CD14-positive monocyte (primary cell): ENCODE measurements around the gene BNC2. TPM values are rescaled to one million over a fixed set of nuclear protein-coding genes. Genes with fewer than 3 reads are reported as not detected.

Experiments
- DNase-seq, 3 donors: peaks; one replicate each; pipeline ENCODE4 v3.0.0-alpha.2; 2011 to 2022
- H2AFZ ChIP-seq: 2 replicates; pipeline ENCODE4 v1.6.0; 2012; ENCODE audit warnings: mild to moderate bottlenecking, low read depth, low read length, inconsistent platforms; ENCODE audit not compliant: insufficient read depth, poor library complexity, severe bottlenecking
- H3K27ac ChIP-seq, 2 donors: 1 replicate in 1 of 2; 2 replicates in 1 of 2; pipeline ENCODE4 v1.5.1; 2012 to 2013; ENCODE audit warnings: low read length in 2 of 2, control low read depth in 1 of 2, inconsistent platforms in 1 of 2, low read depth in 1 of 2, mild to moderate bottlenecking in 1 of 2
- H3K27me3 ChIP-seq, 2 donors: one replicate each; pipeline versions ENCODE4 v1.6.0 to v1.6.1; 2011 to 2013; ENCODE audit warnings: low read length in 2 of 2; ENCODE audit not compliant: control insufficient read depth in 2 of 2, insufficient read depth in 2 of 2
- H3K36me3 ChIP-seq, 2 donors: replicated peaks in 1 of 2; 1 replicate in 1 of 2; 2 replicates in 1 of 2; pipeline versions ENCODE4 v1.5.1 to v1.6.1; 2012 to 2013; ENCODE audit warnings: low read length in 2 of 2, control low read depth in 1 of 2, inconsistent platforms in 1 of 2, mild to moderate bottlenecking in 1 of 2; ENCODE audit not compliant: insufficient read depth in 2 of 2, control insufficient read depth in 1 of 2
- H3K4me1 ChIP-seq, 2 donors: 1 replicate in 1 of 2; 2 replicates in 1 of 2; pipeline versions ENCODE4 v1.5.1 to v1.6.1; 2012 to 2013; ENCODE audit warnings: low read length in 2 of 2, control low read depth in 1 of 2, inconsistent platforms in 1 of 2, mild to moderate bottlenecking in 1 of 2, moderate library complexity in 1 of 2; ENCODE audit not compliant: insufficient read depth in 2 of 2, control insufficient read depth in 1 of 2
- H3K4me2 ChIP-seq: replicated peaks from 2 replicates; pipeline ENCODE3; 2012; ENCODE audit warnings: low read length, moderate library complexity, mild to moderate bottlenecking; ENCODE audit not compliant: poor library complexity, severe bottlenecking; ENCODE audit errors: extremely low read depth
- H3K4me3 ChIP-seq, 3 experiments: fragments of 200-600 bp in 1 of 3; sonication (generic) in 1 of 3; replicated peaks in 1 of 3; 1 replicate in 2 of 3; 2 replicates in 1 of 3; pipeline ENCODE4 v1.5.1; 2011 to 2013; ENCODE audit warnings: low read length in 3 of 3, mild to moderate bottlenecking in 3 of 3, control low read depth in 2 of 3, low read depth in 2 of 3, inconsistent platforms in 1 of 3, moderate library complexity in 1 of 3
- H3K79me2 ChIP-seq: 2 replicates; pipeline ENCODE4 v1.6.0; 2012; ENCODE audit warnings: mild to moderate bottlenecking, control low read depth, inconsistent platforms, low read length, moderate library complexity; ENCODE audit not compliant: insufficient read depth
- H3K9ac ChIP-seq: 2 replicates; pipeline ENCODE4 v1.6.0; 2017; ENCODE audit warnings: low read length, mild to moderate bottlenecking; ENCODE audit not compliant: insufficient read depth, poor library complexity, severe bottlenecking
- H3K9me3 ChIP-seq, 2 donors: replicated peaks in 1 of 2; 1 replicate in 1 of 2; 2 replicates in 1 of 2; pipeline versions ENCODE4 v1.5.1 to v1.6.1; 2012 to 2013; ENCODE audit warnings: low read length in 2 of 2, control low read depth in 1 of 2; ENCODE audit not compliant: control insufficient read depth in 1 of 2, insufficient read depth in 1 of 2
- H4K20me1 ChIP-seq: 2 replicates; pipeline ENCODE4 v1.6.0; 2012; ENCODE audit warnings: mild to moderate bottlenecking, low read length, control low read depth, moderate library complexity; ENCODE audit not compliant: insufficient read depth
- H3K27ac Mint-ChIP-seq, 7 donors: one replicate each; pipeline ENCODE4 v1.8.0; 2020; ENCODE audit warnings: mild to moderate bottlenecking in 7 of 7, mixed read lengths in 7 of 7, moderate library complexity in 6 of 7, inconsistent platforms in 2 of 7
- H3K27me3 Mint-ChIP-seq, 3 donors: one replicate each; pipeline ENCODE4 v1.8.0; 2021 to 2022; ENCODE audit warnings: low read depth in 3 of 3, mild to moderate bottlenecking in 3 of 3, mixed read lengths in 3 of 3, moderate library complexity in 3 of 3, inconsistent platforms in 1 of 3
- H3K36me3 Mint-ChIP-seq, 2 donors: one replicate each; pipeline ENCODE4 v1.8.0; 2020; ENCODE audit warnings: mixed read lengths in 2 of 2, inconsistent platforms in 1 of 2, mild to moderate bottlenecking in 1 of 2
- H3K4me1 Mint-ChIP-seq: one replicate; pipeline ENCODE4 v1.8.0; 2020; ENCODE audit warnings: mild to moderate bottlenecking, mixed read lengths
- H3K4me3 Mint-ChIP-seq, 2 donors: one replicate each; pipeline ENCODE4 v1.8.0; 2020; ENCODE audit warnings: mild to moderate bottlenecking in 2 of 2, mixed read lengths in 2 of 2, moderate library complexity in 1 of 2
- H3K9me3 Mint-ChIP-seq, 7 donors: one replicate each; pipeline ENCODE4 v1.8.0; 2020 to 2022; ENCODE audit warnings: mixed read lengths in 7 of 7, mild to moderate bottlenecking in 6 of 7, moderate library complexity in 6 of 7, inconsistent platforms in 2 of 7
- WGBS: methylation state at CpG from one replicate; pipeline ENCODE4 v1.1.5; 2013; ENCODE audit warnings: missing lambda C conversion rate; ENCODE audit not compliant: insufficient coverage; 5-methylcytosine and 5-hydroxymethylcytosine counted together
- intact Hi-C, 2 donors: fragments of 100-400 bp; cut with micrococcal nuclease; formaldehyde crosslinking; loops; one replicate each; pipeline versions ENCODE4 v1.15.0 to v1.15.1; 2023
- polyA plus RNA-seq, 3 donors: library from polyadenylated mRNA; depleted of rRNA in 1 of 3; unstranded in 2 of 3; stranded (reverse) in 1 of 3; fragments of 300-500 nt in 2 of 3; fragments of >200 nt in 1 of 3; fragmentation: Illumina TruSeq in 2 of 3; gene quantifications; 1 replicate in 2 of 3; 2 replicates in 1 of 3; pipeline ENCODE4 v1.2.3, GENCODE V29; 2012 to 2021
- TF ChIP-seq, protein P1 (sequence below): fragments of 200-600 bp; IDR thresholded peaks from one replicate; pipeline ENCODE4 v1.8.0; 2022; ENCODE audit warnings: antibody characterized with exemption, mild to moderate bottlenecking

The BNC2 gene
- polyA plus RNA-seq, 3 donors: 0.01 TPM; not detected in 2

DNA sequence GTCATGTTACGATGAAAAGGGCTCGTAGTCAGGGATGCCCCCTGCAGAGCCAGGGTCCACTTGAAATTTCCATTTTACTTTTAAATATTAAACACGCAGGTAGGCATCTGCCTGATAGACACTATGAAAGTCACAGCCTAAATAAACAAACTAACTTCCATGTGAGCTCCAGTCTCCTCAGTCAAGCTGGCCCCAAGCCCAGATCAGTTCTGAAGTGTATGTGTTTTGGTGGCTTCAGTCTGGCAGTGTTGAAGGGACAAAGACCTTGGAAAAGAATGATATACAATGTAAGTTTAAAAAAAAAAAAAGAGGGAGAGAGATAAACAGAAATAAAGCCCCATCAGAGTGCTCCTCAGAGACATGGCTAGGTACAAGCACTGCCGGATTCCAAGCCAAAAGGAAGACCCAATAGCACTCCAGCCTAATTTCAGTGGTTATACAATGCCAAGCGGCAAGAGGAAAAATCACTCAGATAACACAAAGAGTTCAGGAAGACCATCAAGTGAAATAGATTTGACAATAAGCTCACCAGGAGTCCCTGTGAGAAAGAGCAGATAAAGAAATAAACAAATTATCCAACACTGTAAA lies 181.0 kb downstream of the BNC2 start:
- no peak for DNase-seq
- Mint-ChIP-seq H3K4me1 (no peaks in the 10 kb centered on the region), H3K27ac (no peak overlapping the region), H3K9me3 (peaks cover 0 to 6% (median 0%) of the 10 kb centered on the region in 7 donors), H3K36me3 (no peaks in the 10 kb centered on the region), H3K27me3 (peaks cover 0 to 2% (median 2%) of the 10 kb centered on the region in 3 donors), H3K4me3 (no peak overlapping the region)
- TF ChIP-seq, protein P1, sequence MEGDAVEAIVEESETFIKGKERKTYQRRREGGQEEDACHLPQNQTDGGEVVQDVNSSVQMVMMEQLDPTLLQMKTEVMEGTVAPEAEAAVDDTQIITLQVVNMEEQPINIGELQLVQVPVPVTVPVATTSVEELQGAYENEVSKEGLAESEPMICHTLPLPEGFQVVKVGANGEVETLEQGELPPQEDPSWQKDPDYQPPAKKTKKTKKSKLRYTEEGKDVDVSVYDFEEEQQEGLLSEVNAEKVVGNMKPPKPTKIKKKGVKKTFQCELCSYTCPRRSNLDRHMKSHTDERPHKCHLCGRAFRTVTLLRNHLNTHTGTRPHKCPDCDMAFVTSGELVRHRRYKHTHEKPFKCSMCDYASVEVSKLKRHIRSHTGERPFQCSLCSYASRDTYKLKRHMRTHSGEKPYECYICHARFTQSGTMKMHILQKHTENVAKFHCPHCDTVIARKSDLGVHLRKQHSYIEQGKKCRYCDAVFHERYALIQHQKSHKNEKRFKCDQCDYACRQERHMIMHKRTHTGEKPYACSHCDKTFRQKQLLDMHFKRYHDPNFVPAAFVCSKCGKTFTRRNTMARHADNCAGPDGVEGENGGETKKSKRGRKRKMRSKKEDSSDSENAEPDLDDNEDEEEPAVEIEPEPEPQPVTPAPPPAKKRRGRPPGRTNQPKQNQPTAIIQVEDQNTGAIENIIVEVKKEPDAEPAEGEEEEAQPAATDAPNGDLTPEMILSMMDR: no peak
- Histone ChIP-seq H4K20me1 (no peaks in the 10 kb centered on the region), H3K27ac (no peak overlapping the region), H3K27me3 (no peaks in the 10 kb centered on the region), H3K36me3 (no peaks in the 10 kb centered on the region), H3K4me2 (no peak overlapping the region), H3K9me3 (no peaks in the 10 kb centered on the region), H3K4me3 (no peak overlapping the region), H2AFZ (no peak overlapping the region), H3K79me2 (no peaks in the 10 kb centered on the region), H3K9ac (no peak overlapping the region), H3K4me1 (no peaks in the 10 kb centered on the region)
- no CpG with 5 or more reads among the region's 5 CpGs for WGBS
- intact Hi-C loops: no loop called here

DNA sequence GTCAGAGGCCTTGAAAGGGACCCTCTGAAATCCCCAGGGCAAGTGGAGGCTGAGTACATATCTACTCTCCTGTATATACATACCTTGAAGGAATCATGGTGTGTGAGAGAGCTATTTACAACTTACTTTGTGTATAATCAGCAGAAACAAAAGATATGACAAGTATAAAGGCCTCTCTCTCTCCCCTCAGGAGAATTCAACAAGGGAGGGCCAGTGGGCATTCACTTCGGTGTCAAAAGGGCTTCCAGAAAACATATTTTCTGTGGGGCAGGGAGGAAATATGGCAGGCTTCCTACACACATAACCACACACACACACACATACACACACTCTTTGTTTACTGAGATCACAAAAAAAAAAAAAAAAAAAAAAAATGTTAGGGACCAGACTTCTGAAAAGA lies 181.7 kb downstream of the BNC2 start:
- no peaks in the 10 kb centered on the region for H3K79me2 ChIP-seq
- Mint-ChIP-seq H3K27ac (no peak overlapping the region), H3K9me3 (peaks cover 0 to 6% (median 0%) of the 10 kb centered on the region in 7 donors), H3K4me1 (no peaks in the 10 kb centered on the region), H3K27me3 (peaks cover 0 to 2% (median 2%) of the 10 kb centered on the region in 3 donors), H3K36me3 (no peaks in the 10 kb centered on the region), H3K4me3 (no peak overlapping the region)
- H3K4me3 ChIP-seq: no peak overlapping the region
- intact Hi-C loops: no loop called here
- no peaks in the 10 kb centered on the region for H3K27me3 ChIP-seq
- no peaks in the 10 kb centered on the region for H4K20me1 ChIP-seq
- no peak overlapping the region for H3K27ac ChIP-seq
- H3K4me2 ChIP-seq: no peak overlapping the region
- TF ChIP-seq, protein P1: no peak
- H3K4me1 ChIP-seq: no peaks in the 10 kb centered on the region
- no peak for DNase-seq
- H3K9ac ChIP-seq: no peak overlapping the region
- H3K9me3 ChIP-seq: no peaks in the 10 kb centered on the region
- no CpG with 5 or more reads among the region's 1 CpG for WGBS
- no peaks in the 10 kb centered on the region for H3K36me3 ChIP-seq
- no peak overlapping the region for H2AFZ ChIP-seq
